HPDE6-E6E7 (cell line): ENCODE data around the gene FKRP.
"Not testable (repeated sequence)": the region's sequence is repeated elsewhere in the genome, so short reads cannot be mapped to it uniquely, and the experiment has no call there.

Experiments used
- DNase-seq: peaks from one replicate; pipeline ENCODE4 v3.0.0; 2011; ENCODE audit warnings: missing footprints; ENCODE audit errors: extremely low spot score

The FKRP gene

GRCh38 chr19:46785054-46785979 lies 39.5 kb downstream of the FKRP start:
- no peak for DNase-seq

GRCh38 chr19:46785980-46786235 lies 40.1 kb downstream of the FKRP start:
- DNase-seq: no peak

- DNase-seq: peak; percentile 90
Observed at GRCh38 chr19:46786236-46787039, 40.6 kb downstream of the FKRP start.

- DNase-seq: no peak
Observed at GRCh38 chr19:46787040-46787330, 41.1 kb downstream of the FKRP start.

- no peak for DNase-seq
Observed at GRCh38 chr19:46787331-46788261, 41.7 kb downstream of the FKRP start.

GRCh38 chr19:46788262-46788967 lies 42.6 kb downstream of the FKRP start, which contains the start of gene SLC1A5:
SLC1A5 (minus strand) TSS chr19:46788594; CDS start chr19:46787965, 629 bp downstream.
- peak; percentile 95 for DNase-seq

GRCh38 chr19:46788968-46789338 lies 43.1 kb downstream of the FKRP start:
- no peak for DNase-seq

GRCh38 chr19:46789371-46789770 lies 43.5 kb downstream of the FKRP start:
- DNase-seq: no peak

- DNase-seq: no peak
Observed at GRCh38 chr19:46791944-46792343, 46.1 kb downstream of the FKRP start.

- no peak for DNase-seq
Observed at GRCh38 chr19:46797881-46798280, 52.0 kb downstream of the FKRP start.

- DNase-seq: no peak
Observed at GRCh38 chr19:46798713-46799112, 52.9 kb downstream of the FKRP start.

- no peak for DNase-seq
Observed at GRCh38 chr19:46802152-46802551, 56.3 kb downstream of the FKRP start.

GRCh38 chr19:46803555-46803954 lies 57.7 kb downstream of the FKRP start:
- no peak for DNase-seq

GRCh38 chr19:46804432-46804831 lies 58.6 kb downstream of the FKRP start:
- not testable (repeated sequence) for DNase-seq

GRCh38 chr19:46806656-46807055 lies 60.8 kb downstream of the FKRP start:
- no peak for DNase-seq
